Suprapubic skin (tissue), 3 donors: ENCODE data around the gene MED31.

ENCODE experiments used
- EP300 ChIP-seq: sonication (generic); formaldehyde crosslinking; IDR thresholded peaks from one replicate; pipeline ENCODE4 v1.6.1; 2017; ENCODE audit warnings: antibody characterized with exemption
- POLR2A ChIP-seq, 2 donors: fragments of 450-650 bp; IDR thresholded peaks; one replicate each; pipeline ENCODE4 v1.6.1; 2017; ENCODE audit warnings: antibody characterized with exemption in 2 of 2, mild to moderate bottlenecking in 2 of 2, moderate library complexity in 2 of 2
- TF ChIP-seq, protein P1 (sequence below), 2 donors: fragments of 200-600 bp in 1 of 2; fragments of 450-650 bp in 1 of 2; sonication (generic) in 1 of 2; IDR thresholded peaks; one replicate each; pipeline ENCODE4 v1.5.1; 2016 to 2019; ENCODE audit warnings: antibody characterized with exemption in 2 of 2, mild to moderate bottlenecking in 1 of 2, moderate library complexity in 1 of 2

DNA sequence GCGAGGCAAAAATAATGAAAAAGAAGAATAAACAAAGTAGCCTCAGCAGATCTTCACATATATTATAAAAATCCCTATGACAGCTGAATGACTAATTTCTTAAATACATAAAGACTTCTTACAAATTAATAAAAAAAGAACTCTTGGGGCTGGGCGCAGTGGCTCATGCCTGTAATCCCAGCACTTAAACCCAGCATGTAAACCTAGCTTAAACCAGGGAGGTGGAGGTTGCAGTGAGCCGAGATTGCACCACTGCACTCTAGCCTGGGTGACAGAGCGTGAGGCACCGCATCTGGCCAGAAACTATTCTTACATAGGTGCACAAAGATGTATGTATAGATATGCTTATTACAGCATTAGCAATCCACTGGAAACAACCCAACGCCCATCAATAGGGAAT lies 27.8 kb upstream of the MED31 start:
- TF ChIP-seq, protein P1, sequence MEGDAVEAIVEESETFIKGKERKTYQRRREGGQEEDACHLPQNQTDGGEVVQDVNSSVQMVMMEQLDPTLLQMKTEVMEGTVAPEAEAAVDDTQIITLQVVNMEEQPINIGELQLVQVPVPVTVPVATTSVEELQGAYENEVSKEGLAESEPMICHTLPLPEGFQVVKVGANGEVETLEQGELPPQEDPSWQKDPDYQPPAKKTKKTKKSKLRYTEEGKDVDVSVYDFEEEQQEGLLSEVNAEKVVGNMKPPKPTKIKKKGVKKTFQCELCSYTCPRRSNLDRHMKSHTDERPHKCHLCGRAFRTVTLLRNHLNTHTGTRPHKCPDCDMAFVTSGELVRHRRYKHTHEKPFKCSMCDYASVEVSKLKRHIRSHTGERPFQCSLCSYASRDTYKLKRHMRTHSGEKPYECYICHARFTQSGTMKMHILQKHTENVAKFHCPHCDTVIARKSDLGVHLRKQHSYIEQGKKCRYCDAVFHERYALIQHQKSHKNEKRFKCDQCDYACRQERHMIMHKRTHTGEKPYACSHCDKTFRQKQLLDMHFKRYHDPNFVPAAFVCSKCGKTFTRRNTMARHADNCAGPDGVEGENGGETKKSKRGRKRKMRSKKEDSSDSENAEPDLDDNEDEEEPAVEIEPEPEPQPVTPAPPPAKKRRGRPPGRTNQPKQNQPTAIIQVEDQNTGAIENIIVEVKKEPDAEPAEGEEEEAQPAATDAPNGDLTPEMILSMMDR (IDR thresholded peaks at IDR 0.05) = no peak
- TF ChIP-seq POLR2A (IDR thresholded peaks at IDR 0.05) (no peak), EP300 (no peak)
